ENCODE results near the gene ETNK2.

The ETNK2 gene

GRCh38 chr1:204192046-204192445 is 40.2 kb upstream of the ETNK2 start:
- H3K36me3 ChIP-seq (ENCODE audit: control insufficient read depth, insufficient read depth, low read length): no peaks in the 10 kb centered on the region
- peaks cover 16% of the 10 kb centered on the region for H3K4me1 ChIP-seq (ENCODE audit: control insufficient read depth, insufficient read depth, low read length, poor library complexity, severe bottlenecking)
- no peak overlapping the region for H3K27ac ChIP-seq (ENCODE audit: low read depth, low read length, severe bottlenecking)
- no peaks in the 10 kb centered on the region for H3K9me3 ChIP-seq (ENCODE audit: control insufficient read depth, low read length)
- no peak overlapping the region for H3K4me3 ChIP-seq (ENCODE audit: extremely low read depth, insufficient read depth, low read length, poor library complexity, severe bottlenecking)
- 95 to 100% methylated on average over 2 of the region's 2 CpGs for WGBS, 2 experiments (ENCODE audit: insufficient coverage in 2 of 2)

GRCh38 chr1:204191456-204191855 is 39.6 kb upstream of the ETNK2 start:
- H3K9me3 ChIP-seq (ENCODE audit: control insufficient read depth, low read length): no peaks in the 10 kb centered on the region
- no peak overlapping the region for H3K4me3 ChIP-seq (ENCODE audit: extremely low read depth, insufficient read depth, low read length, poor library complexity, severe bottlenecking)
- no peaks in the 10 kb centered on the region for H3K36me3 ChIP-seq (ENCODE audit: control insufficient read depth, insufficient read depth, low read length)
- peaks cover 10% of the 10 kb centered on the region for H3K4me1 ChIP-seq (ENCODE audit: control insufficient read depth, insufficient read depth, low read length, poor library complexity, severe bottlenecking)
- WGBS, 2 experiments (ENCODE audit: insufficient coverage in 2 of 2): 96 to 100% methylated on average over 5 of the region's 7 CpGs
- H3K27ac ChIP-seq (ENCODE audit: low read depth, low read length, severe bottlenecking): no peak overlapping the region

DNA sequence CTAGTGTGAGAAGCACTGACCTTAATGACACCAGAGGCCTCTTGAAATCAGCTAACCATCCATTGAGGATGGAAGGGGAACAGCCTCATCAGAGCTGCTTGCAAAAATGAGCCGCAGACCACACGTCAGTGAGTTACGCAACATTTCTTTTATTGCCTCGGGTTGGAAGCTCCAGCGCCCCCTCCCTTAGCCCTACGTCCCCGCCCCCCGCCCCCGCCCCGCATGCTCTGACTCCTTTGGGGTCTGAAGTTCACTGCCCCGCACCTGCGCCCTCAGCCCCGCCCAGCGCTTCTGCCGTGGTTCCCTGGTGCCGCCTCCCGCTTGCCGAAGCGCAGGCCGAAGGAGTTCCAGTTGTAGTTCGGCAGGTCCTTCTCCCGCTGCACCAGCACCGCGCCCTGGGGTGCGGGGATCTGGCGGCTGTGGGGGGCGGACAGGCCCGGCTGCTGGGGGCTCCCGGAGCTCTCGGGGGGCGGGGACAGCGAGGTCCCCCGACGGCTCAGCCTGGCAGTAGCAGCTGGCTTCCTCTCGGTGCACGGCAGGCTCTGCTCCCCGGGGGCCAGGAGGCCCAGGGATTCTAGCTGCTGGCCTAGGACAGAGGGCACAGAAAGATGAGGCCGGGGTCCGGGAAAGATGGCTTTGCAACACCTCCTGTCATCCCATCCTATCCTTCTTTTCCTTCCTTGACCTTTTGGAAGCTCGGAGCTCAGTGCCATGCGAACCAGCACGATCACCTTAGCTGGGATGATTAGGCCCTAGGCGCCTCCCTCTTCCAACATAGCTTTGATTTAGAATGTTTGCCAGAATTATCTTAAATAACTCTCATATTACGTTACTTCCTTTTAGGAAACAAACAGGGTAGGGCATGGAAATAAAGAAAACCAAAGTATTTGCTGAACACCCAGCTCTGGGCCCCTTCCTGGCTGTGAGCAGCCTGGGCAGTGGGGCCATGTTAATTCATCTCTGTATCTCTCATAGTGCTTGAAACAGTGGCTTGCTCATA is 38.7 kb upstream of the ETNK2 start:
- Histone ChIP-seq H3K27ac (ENCODE audit: low read depth, low read length, severe bottlenecking) (no peak overlapping the region), H3K4me3 (ENCODE audit: extremely low read depth, insufficient read depth, low read length, poor library complexity, severe bottlenecking) (no peak overlapping the region), H3K4me1 (ENCODE audit: control insufficient read depth, insufficient read depth, low read length, poor library complexity, severe bottlenecking) (peaks cover under 1% of the 10 kb centered on the region), H3K9me3 (ENCODE audit: control insufficient read depth, low read length) (no peaks in the 10 kb centered on the region), H3K36me3 (ENCODE audit: control insufficient read depth, insufficient read depth, low read length) (no peaks in the 10 kb centered on the region)
- WGBS, 2 experiments (ENCODE audit: insufficient coverage in 2 of 2): 19 to 24% methylated on average over 16 to 27 of the region's 44 CpGs

- H3K27ac ChIP-seq (ENCODE audit: low read depth, low read length, severe bottlenecking): no peak overlapping the region
- 88 to 90% methylated on average over 5 to 9 of the region's 11 CpGs for WGBS, 2 experiments (ENCODE audit: insufficient coverage in 2 of 2)
- H3K36me3 ChIP-seq (ENCODE audit: control insufficient read depth, insufficient read depth, low read length): no peaks in the 10 kb centered on the region
- no peak overlapping the region for H3K4me3 ChIP-seq (ENCODE audit: extremely low read depth, insufficient read depth, low read length, poor library complexity, severe bottlenecking)
- no peaks in the 10 kb centered on the region for H3K4me1 ChIP-seq (ENCODE audit: control insufficient read depth, insufficient read depth, low read length, poor library complexity, severe bottlenecking)
- no peaks in the 10 kb centered on the region for H3K9me3 ChIP-seq (ENCODE audit: control insufficient read depth, low read length)
Measured at GRCh38 chr1:204188959-204189639, 37.3 kb upstream of the ETNK2 start.

DNA sequence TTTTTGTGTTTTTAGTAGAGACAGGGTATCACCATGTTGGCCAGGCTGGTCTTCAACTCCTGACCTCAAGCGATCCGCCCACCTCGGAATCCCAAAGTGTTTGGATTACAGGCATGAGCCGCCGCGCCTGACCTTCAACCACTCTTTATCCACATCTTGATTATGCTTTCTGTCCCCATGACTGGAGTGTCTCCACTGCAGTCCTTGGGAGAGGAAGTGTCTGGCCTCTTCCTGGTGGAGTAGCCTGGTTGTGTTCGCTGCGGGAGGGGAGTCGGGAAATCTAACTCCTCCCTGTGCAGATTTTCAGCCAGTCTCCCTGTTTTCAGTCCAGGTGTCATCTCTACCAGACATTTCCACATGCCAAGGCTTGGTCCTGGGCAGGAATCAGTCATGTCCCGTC is 34.8 kb upstream of the ETNK2 start:
- Histone ChIP-seq H3K36me3 (ENCODE audit: control insufficient read depth, insufficient read depth, low read length) (no peaks in the 10 kb centered on the region), H3K27ac (ENCODE audit: low read depth, low read length, severe bottlenecking) (no peak overlapping the region), H3K4me3 (ENCODE audit: extremely low read depth, insufficient read depth, low read length, poor library complexity, severe bottlenecking) (no peak overlapping the region), H3K4me1 (ENCODE audit: control insufficient read depth, insufficient read depth, low read length, poor library complexity, severe bottlenecking) (no peaks in the 10 kb centered on the region), H3K9me3 (ENCODE audit: control insufficient read depth, low read length) (no peaks in the 10 kb centered on the region)
- whole genome bisulfite sequencing, 2 experiments (ENCODE audit: insufficient coverage in 2 of 2): 92 to 97% methylated on average over 5 to 10 of the region's 10 CpGs

- Histone ChIP-seq H3K4me1 (ENCODE audit: control insufficient read depth, insufficient read depth, low read length, poor library complexity, severe bottlenecking) (no peaks in the 10 kb centered on the region), H3K36me3 (ENCODE audit: control insufficient read depth, insufficient read depth, low read length) (no peaks in the 10 kb centered on the region), H3K9me3 (ENCODE audit: control insufficient read depth, low read length) (no peaks in the 10 kb centered on the region), H3K4me3 (ENCODE audit: extremely low read depth, insufficient read depth, low read length, poor library complexity, severe bottlenecking) (no peak overlapping the region), H3K27ac (ENCODE audit: low read depth, low read length, severe bottlenecking) (no peak overlapping the region)
- 80% methylated on average over 1 of the region's 1 CpG; no CpG with 5 or more reads in 1 of the 2 experiments for WGBS, 2 experiments (ENCODE audit: insufficient coverage in 2 of 2)
Measured at GRCh38 chr1:204181116-204181515, 29.3 kb upstream of the ETNK2 start.

DNA sequence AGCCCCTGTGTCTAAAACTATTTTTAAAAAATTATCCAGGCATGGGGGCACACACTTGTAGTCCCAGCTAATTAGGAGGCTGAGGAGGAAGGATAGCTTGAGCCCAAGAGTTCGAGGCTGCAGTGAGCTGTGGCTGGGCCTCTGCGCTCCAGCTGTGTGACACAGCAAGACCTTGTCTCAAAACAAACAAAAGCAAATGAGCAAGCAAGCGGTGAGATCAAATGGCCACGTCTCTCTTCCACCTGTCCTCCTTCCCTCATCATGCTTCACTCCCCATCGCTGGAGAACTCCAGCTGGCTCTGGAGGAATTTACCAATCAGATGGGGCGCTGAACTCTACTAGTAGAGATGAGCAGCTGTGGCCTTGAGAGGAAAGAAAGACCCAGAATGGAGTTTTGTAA is 28.3 kb upstream of the ETNK2 start:
- Histone ChIP-seq H3K9me3 (ENCODE audit: control insufficient read depth, low read length) (no peaks in the 10 kb centered on the region), H3K27ac (ENCODE audit: low read depth, low read length, severe bottlenecking) (no peak overlapping the region), H3K4me3 (ENCODE audit: extremely low read depth, insufficient read depth, low read length, poor library complexity, severe bottlenecking) (no peak overlapping the region), H3K36me3 (ENCODE audit: control insufficient read depth, insufficient read depth, low read length) (no peaks in the 10 kb centered on the region), H3K4me1 (ENCODE audit: control insufficient read depth, insufficient read depth, low read length, poor library complexity, severe bottlenecking) (no peaks in the 10 kb centered on the region)
- WGBS, 2 experiments (ENCODE audit: insufficient coverage in 2 of 2): 66 to 72% methylated on average over 4 to 6 of the region's 6 CpGs

- WGBS, 2 experiments (ENCODE audit: insufficient coverage in 2 of 2): 84 to 90% methylated on average over 6 of the region's 7 CpGs
Measured at GRCh38 chr1:204178487-204179281, 26.8 kb upstream of the ETNK2 start.

DNA sequence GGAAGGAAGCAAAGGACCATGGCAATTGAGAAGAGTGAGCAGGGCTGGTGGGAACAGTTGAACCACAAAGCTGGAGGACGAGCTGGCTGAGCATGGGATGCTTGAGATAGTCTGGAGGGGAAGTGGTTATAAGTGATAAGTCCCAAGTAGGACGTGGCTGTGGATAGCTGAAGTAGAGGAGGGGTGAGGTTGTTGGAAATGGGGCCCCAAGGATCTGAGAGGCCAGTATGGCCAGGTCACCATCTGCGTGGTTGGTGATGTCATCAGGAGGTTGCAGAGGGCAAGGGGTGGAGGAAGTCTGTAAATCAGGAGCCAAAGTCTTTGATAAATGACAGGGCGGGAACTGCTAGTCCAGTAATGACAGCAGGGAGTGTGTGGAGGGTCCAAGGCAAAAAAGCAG is 25.3 kb upstream of the ETNK2 start:
- no peaks in the 10 kb centered on the region for H3K9me3 ChIP-seq (ENCODE audit: control insufficient read depth, low read length)
- no peak overlapping the region for H3K4me3 ChIP-seq (ENCODE audit: extremely low read depth, insufficient read depth, low read length, poor library complexity, severe bottlenecking)
- H3K27ac ChIP-seq (ENCODE audit: low read depth, low read length, severe bottlenecking): no peak overlapping the region
- H3K36me3 ChIP-seq (ENCODE audit: control insufficient read depth, insufficient read depth, low read length): no peaks in the 10 kb centered on the region
- WGBS, 2 experiments (ENCODE audit: insufficient coverage in 2 of 2): 66 to 91% methylated on average over 3 to 4 of the region's 4 CpGs
- H3K4me1 ChIP-seq (ENCODE audit: control insufficient read depth, insufficient read depth, low read length, poor library complexity, severe bottlenecking): no peaks in the 10 kb centered on the region

More at GRCh38 chr1:204178487-204179281, 26.8 kb upstream of the ETNK2 start:
- Histone ChIP-seq H3K36me3 (ENCODE audit: control insufficient read depth, insufficient read depth, low read length) (no peaks in the 10 kb centered on the region), H3K4me3 (ENCODE audit: extremely low read depth, insufficient read depth, low read length, poor library complexity, severe bottlenecking) (no peak overlapping the region), H3K4me1 (ENCODE audit: control insufficient read depth, insufficient read depth, low read length, poor library complexity, severe bottlenecking) (no peaks in the 10 kb centered on the region), H3K27ac (ENCODE audit: low read depth, low read length, severe bottlenecking) (no peak overlapping the region), H3K9me3 (ENCODE audit: control insufficient read depth, low read length) (no peaks in the 10 kb centered on the region)

DNA sequence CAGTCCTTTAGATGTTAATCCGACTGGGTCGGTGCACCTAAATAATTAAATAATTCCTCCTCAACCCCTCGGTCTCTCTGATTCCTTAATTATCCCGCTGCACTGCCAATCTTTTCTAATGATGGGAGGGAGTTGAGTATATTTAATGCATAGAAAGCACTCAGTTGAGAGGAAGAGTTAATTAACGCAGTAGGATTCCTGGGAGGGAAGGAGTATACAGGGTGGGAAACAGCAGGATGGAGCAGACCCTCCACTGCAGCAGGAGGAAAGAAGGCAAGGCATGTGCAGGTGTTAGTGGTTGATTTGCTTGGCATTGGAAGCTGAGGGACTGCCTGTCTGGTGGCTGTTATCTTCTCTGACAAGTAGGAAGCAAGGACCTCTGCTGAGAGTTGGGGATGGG is 24.2 kb upstream of the ETNK2 start:
- Histone ChIP-seq H3K4me1 (ENCODE audit: control insufficient read depth, insufficient read depth, low read length, poor library complexity, severe bottlenecking) (no peaks in the 10 kb centered on the region), H3K36me3 (ENCODE audit: control insufficient read depth, insufficient read depth, low read length) (no peaks in the 10 kb centered on the region), H3K4me3 (ENCODE audit: extremely low read depth, insufficient read depth, low read length, poor library complexity, severe bottlenecking) (no peak overlapping the region), H3K9me3 (ENCODE audit: control insufficient read depth, low read length) (no peaks in the 10 kb centered on the region), H3K27ac (ENCODE audit: low read depth, low read length, severe bottlenecking) (no peak overlapping the region)
- WGBS, 2 experiments (ENCODE audit: insufficient coverage in 2 of 2): 88 to 100% methylated on average over 1 of the region's 5 CpGs
